Right lobe of liver (tissue), 4 donors: ENCODE measurements around the gene POLE2.

Experiments
- POLR2A ChIP-seq: fragments of 450-650 bp; IDR thresholded peaks from one replicate; pipeline ENCODE4 v1.6.1; 2017; ENCODE audit warnings: antibody characterized with exemption, mild to moderate bottlenecking
- TF ChIP-seq, protein P1 (sequence below), 4 donors: fragments of 200-600 bp in 3 of 4; fragments of 450-650 bp in 1 of 4; IDR thresholded peaks; one replicate each; pipeline versions ENCODE4 v1.5.1 to v1.8.0; 2016 to 2022; ENCODE audit warnings: antibody characterized with exemption in 4 of 4, mild to moderate bottlenecking in 2 of 4
- donor health status: DM: no; HTN: no; CAD: no.
- donor health status: DM: no; HTN: no; CAD: no.
- donor health status: DM: no; HTN: yes; CAD: no.

DNA sequence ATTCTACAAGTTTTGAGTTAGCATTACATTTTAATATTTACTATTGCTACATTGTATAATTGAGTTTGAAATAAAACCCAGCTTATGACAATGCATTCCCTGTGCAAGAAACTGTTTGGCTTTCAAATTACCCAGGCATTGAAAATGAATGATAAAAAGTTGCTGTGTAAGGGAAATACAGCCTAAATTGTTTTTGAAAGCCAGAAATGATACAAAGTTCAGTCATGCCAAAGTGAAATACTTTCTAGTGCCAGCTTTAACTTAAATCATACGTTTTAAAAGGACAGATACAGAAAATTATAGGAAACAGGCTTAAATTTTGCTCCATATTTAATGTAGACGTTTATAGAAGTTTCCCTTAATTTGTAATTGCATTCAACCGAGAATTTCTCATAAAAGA is 64.6 kb downstream of the POLE2 start:
- TF ChIP-seq, protein P1, sequence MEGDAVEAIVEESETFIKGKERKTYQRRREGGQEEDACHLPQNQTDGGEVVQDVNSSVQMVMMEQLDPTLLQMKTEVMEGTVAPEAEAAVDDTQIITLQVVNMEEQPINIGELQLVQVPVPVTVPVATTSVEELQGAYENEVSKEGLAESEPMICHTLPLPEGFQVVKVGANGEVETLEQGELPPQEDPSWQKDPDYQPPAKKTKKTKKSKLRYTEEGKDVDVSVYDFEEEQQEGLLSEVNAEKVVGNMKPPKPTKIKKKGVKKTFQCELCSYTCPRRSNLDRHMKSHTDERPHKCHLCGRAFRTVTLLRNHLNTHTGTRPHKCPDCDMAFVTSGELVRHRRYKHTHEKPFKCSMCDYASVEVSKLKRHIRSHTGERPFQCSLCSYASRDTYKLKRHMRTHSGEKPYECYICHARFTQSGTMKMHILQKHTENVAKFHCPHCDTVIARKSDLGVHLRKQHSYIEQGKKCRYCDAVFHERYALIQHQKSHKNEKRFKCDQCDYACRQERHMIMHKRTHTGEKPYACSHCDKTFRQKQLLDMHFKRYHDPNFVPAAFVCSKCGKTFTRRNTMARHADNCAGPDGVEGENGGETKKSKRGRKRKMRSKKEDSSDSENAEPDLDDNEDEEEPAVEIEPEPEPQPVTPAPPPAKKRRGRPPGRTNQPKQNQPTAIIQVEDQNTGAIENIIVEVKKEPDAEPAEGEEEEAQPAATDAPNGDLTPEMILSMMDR (IDR thresholded peaks at IDR 0.05), result no peak
- TF ChIP-seq POLR2A, result no peak
